HepG2 (cell line): Measurements from ENCODE around the gene ADAMTS15. TPM values are rescaled to one million over a fixed set of nuclear protein-coding genes. Genes with fewer than 3 reads are reported as not detected.

Source experiments
- ATAC-seq: fragments of 200-7000 bp; cut with Tn5 transposase; 3 replicates; pipeline ENCODE4 v1.9.1; 2020; ENCODE audit warnings: mild to moderate bottlenecking, moderate library complexity
- BruUV-seq: library from RNA; stranded (reverse); fragments of 400-500 nt; replicated peaks from 2 replicates; lab custom pipeline; 2021; lab: Mats Ljungman, UMichigan
- CTCF ChIA-PET: fragments of 300-600 bp; formaldehyde crosslinking; extraction: SDS; loops from one replicate; lab custom pipeline; 2021; ENCODE audit warnings: low total read pairs, inconsistent platforms, low intra/inter-chr PET ratio; lab: Yijun Ruan, JAX
- POLR2A ChIA-PET: fragments of 350-600 bp; sonication (Branson Sonifier 250); formaldehyde crosslinking; loops from one replicate; lab custom pipeline; 2020; ENCODE audit warnings: antibody characterized with exemption, inconsistent platforms; lab: Yijun Ruan, JAX
- DNase-seq: peaks from one replicate; pipeline ENCODE4 v3.0.0-alpha.2; 2015; ENCODE audit warnings: low spot score
- FAIRE-seq: peaks from 3 replicates; lab custom pipeline; 2011; peaks lifted over from hg19 to GRCh38; lab: Jason Lieb, UNC
- H2AFZ ChIP-seq: one replicate; pipeline ENCODE4 v1.6.1; 2011; ENCODE audit warnings: low read length, inconsistent platforms
- H3K27ac ChIP-seq: fragments of 300-600 bp; 3 replicates; pipeline ENCODE4 v1.8.0; 2011; ENCODE audit warnings: mixed run types, mild to moderate bottlenecking, mixed read lengths, low read length, inconsistent platforms; ENCODE audit not compliant: insufficient read depth; ENCODE audit errors: extremely low read length
- H3K27me3 ChIP-seq, 2 experiments: fragments of 200-600 bp in 1 of 2; 2 replicates in 1 of 2; 3 replicates in 1 of 2; pipeline versions ENCODE4 v1.6.0 to v1.8.0; 2011; ENCODE audit warnings: low read length in 2 of 2, mild to moderate bottlenecking in 2 of 2, moderate library complexity in 2 of 2, inconsistent platforms in 1 of 2; ENCODE audit not compliant: insufficient read depth in 2 of 2, control insufficient read depth in 1 of 2
- H3K36me3 ChIP-seq, 2 experiments: fragments of 200-600 bp in 1 of 2; replicated peaks in 1 of 2; 2 replicates in 1 of 2; 3 replicates in 1 of 2; pipeline versions ENCODE4 v1.5.1 to v1.8.0; 2011; ENCODE audit warnings: low read length in 2 of 2, inconsistent platforms in 1 of 2; ENCODE audit not compliant: insufficient read depth in 2 of 2, control insufficient read depth in 1 of 2
- H3K4me1 ChIP-seq: 2 replicates; pipeline ENCODE4 v1.5.1; 2012; ENCODE audit warnings: low read length, inconsistent platforms; ENCODE audit not compliant: insufficient read depth
- H3K4me2 ChIP-seq: 2 replicates; pipeline ENCODE4 v1.6.0; 2011; ENCODE audit warnings: low read depth, low read length, inconsistent platforms
- H3K4me3 ChIP-seq, 3 experiments: fragments of 200-600 bp in 1 of 3; sonication (generic), shearing (Covaris generic) in 1 of 3; replicated peaks in 1 of 3; 2 replicates each; pipeline ENCODE4 v1.5.1; 2011 to 2016; ENCODE audit warnings: low read length in 3 of 3, inconsistent platforms in 2 of 3, low read depth in 2 of 3, mild to moderate bottlenecking in 2 of 3, control low read depth in 1 of 3, mixed read lengths in 1 of 3; ENCODE audit not compliant: insufficient read depth in 1 of 3
- H3K79me2 ChIP-seq: one replicate; pipeline ENCODE4 v1.6.1; 2011; ENCODE audit warnings: low read length, inconsistent platforms; ENCODE audit not compliant: insufficient read depth
- H3K9ac ChIP-seq: 2 replicates; pipeline ENCODE4 v1.6.0; 2011; ENCODE audit warnings: mild to moderate bottlenecking, low read depth, low read length, inconsistent platforms; ENCODE audit not compliant: insufficient read depth
- H3K9me3 ChIP-seq: 2 replicates; pipeline ENCODE4 v1.5.1; 2012; ENCODE audit warnings: mild to moderate bottlenecking, low read length
- H4K20me1 ChIP-seq: 2 replicates; pipeline ENCODE4 v1.6.0; 2011; ENCODE audit warnings: inconsistent platforms, mild to moderate bottlenecking, low read length, moderate library complexity; ENCODE audit not compliant: insufficient read depth
- HIC2 ChIP-seq: sonication (generic); formaldehyde crosslinking; IDR thresholded peaks from 2 replicates; pipeline ENCODE4 v1.9.0; 2022; ENCODE audit warnings: low read depth, missing genetic modification reagents
- SPEN ChIP-seq: sonication (generic); formaldehyde crosslinking; IDR thresholded peaks from 2 replicates; pipeline ENCODE4 v1.5.1; 2020; ENCODE audit warnings: low read depth, mild to moderate bottlenecking, missing genetic modification reagents
- ZBTB44 ChIP-seq: sonication (generic); formaldehyde crosslinking; IDR thresholded peaks from 2 replicates; pipeline ENCODE4 v1.4.0; 2020; ENCODE audit warnings: missing genetic modification reagents
- WGBS: methylation state at CpG from one replicate; pipeline ENCODE4 v1.1.6; 2017; ENCODE audit warnings: low lambda C conversion rate; 5-methylcytosine and 5-hydroxymethylcytosine counted together
- in situ Hi-C: cut with HindIII; loops from 2 replicates; pipeline ENCODE4 v1.10.0; 2017; ENCODE audit warnings: low pct_unique_long_range_greater_than_20kb; ENCODE audit not compliant: extremely low pct_ligation_motif_present
- intact Hi-C: fragments of 100-400 bp; cut with micrococcal nuclease; formaldehyde crosslinking; loops from one replicate; pipeline ENCODE4 v1.10.0; 2022; ENCODE audit not compliant: unreplicated experiment
- polyA plus RNA-seq, 8 experiments: library from polyadenylated mRNA; depleted of rRNA in 3 of 8; stranded (reverse) in 7 of 8; unstranded in 1 of 8; fragments of >200 nt; fragmentation: Illumina TruSeq in 4 of 8; extraction: Trizol in 4 of 8; gene quantifications; 2 replicates each; pipeline versions ENCODE4 v1.2.1 to v1.2.3, GENCODE V29; 2011 to 2016; ENCODE audit warnings: low read depth in 4 of 8, missing spikeins in 1 of 8, mixed read lengths in 1 of 8; ENCODE audit not compliant: insufficient read depth in 1 of 8
- total RNA-seq, 5 experiments: library from RNA; depleted of rRNA; stranded (reverse); fragments of >200 nt; fragmentation: Illumina TruSeq; extraction: Trizol; gene quantifications; 2 replicates each; pipeline ENCODE4 v1.2.3, GENCODE V29; 2016; ENCODE audit warnings: low read depth in 1 of 5
- TF ChIP-seq, protein P1 (sequence below): sonication (generic); formaldehyde crosslinking; conservative IDR thresholded peaks from 2 replicates; pipeline ENCODE4 v1.5.0; 2020; ENCODE audit warnings: missing genetic modification reagents

Gene ADAMTS15
- total and polyA plus RNA-seq, 2 of the 13 experiments (the other 11 are each of a cell fraction or from before 2014, with no cell fraction given), result 0.01 to 0.02 TPM

DNA sequence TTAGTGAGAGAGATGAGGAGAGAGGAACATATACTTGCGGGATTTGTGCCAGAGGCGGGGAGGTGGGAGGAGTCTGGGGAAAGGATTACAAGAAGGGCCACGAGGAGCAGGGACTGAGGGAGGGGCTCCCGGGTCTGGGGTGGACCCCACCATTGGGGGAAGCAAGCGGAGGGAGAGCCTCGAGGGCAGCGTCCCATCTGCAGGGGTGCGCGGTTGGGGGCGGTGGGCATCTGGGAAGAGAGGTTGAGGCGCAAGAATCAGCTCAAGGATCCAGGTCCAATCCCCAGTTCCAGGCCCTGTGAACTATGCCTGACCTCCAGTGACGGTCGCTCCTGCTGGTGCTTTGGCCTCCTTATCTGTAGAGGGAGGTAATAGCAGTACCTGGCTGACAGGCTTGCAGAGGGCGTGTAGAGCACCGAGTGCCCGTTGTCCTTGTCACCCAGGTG lies 38.0 kb downstream of the ADAMTS15 start:
- no peak overlapping the region for H3K4me3 ChIP-seq
- H3K4me2 ChIP-seq, result no peak overlapping the region
- POLR2A ChIA-PET, result no interaction called here
- in situ Hi-C loops (no loop called here), intact Hi-C loops (no loop called here)
- no peak overlapping the region for H2AFZ ChIP-seq
- H3K4me1 ChIP-seq, result peaks cover 15% of the 10 kb centered on the region
- no peaks in the 10 kb centered on the region for H3K79me2 ChIP-seq
- H3K9me3 ChIP-seq, result no peaks in the 10 kb centered on the region
- no TSS peak for BruUV-seq
- TF ChIP-seq ZBTB44 (CRISPR knock-in tag), result no peak
- TF ChIP-seq, protein P1, sequence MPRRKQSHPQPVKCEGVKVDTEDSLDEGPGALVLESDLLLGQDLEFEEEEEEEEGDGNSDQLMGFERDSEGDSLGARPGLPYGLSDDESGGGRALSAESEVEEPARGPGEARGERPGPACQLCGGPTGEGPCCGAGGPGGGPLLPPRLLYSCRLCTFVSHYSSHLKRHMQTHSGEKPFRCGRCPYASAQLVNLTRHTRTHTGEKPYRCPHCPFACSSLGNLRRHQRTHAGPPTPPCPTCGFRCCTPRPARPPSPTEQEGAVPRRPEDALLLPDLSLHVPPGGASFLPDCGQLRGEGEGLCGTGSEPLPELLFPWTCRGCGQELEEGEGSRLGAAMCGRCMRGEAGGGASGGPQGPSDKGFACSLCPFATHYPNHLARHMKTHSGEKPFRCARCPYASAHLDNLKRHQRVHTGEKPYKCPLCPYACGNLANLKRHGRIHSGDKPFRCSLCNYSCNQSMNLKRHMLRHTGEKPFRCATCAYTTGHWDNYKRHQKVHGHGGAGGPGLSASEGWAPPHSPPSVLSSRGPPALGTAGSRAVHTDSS (CRISPR knock-in tag), result no peak
- no peak for TF ChIP-seq SPEN (CRISPR knock-in tag)
- TF ChIP-seq HIC2 (CRISPR knock-in tag), result no peak
- H4K20me1 ChIP-seq, result no peaks in the 10 kb centered on the region
- ATAC-seq (peak; percentile 23; the same call in 1 of the 3 replicates), DNase-seq (no peak), FAIRE-seq (no peak)
- no peaks in the 10 kb centered on the region for H3K36me3 ChIP-seq
- no peak overlapping the region for H3K27ac ChIP-seq
- 68% methylated on average over 12 of the region's 16 CpGs for WGBS
- H3K27me3 ChIP-seq, result peaks cover 0 to 8% of the 10 kb centered on the region in 2 experiments; a peak in 3 of 5 replicates
- no peak overlapping the region for H3K9ac ChIP-seq
- CTCF ChIA-PET, result no interaction called here
